ENCODE measurements around the gene JOSD2.

JOSD2 gene

DNA sequence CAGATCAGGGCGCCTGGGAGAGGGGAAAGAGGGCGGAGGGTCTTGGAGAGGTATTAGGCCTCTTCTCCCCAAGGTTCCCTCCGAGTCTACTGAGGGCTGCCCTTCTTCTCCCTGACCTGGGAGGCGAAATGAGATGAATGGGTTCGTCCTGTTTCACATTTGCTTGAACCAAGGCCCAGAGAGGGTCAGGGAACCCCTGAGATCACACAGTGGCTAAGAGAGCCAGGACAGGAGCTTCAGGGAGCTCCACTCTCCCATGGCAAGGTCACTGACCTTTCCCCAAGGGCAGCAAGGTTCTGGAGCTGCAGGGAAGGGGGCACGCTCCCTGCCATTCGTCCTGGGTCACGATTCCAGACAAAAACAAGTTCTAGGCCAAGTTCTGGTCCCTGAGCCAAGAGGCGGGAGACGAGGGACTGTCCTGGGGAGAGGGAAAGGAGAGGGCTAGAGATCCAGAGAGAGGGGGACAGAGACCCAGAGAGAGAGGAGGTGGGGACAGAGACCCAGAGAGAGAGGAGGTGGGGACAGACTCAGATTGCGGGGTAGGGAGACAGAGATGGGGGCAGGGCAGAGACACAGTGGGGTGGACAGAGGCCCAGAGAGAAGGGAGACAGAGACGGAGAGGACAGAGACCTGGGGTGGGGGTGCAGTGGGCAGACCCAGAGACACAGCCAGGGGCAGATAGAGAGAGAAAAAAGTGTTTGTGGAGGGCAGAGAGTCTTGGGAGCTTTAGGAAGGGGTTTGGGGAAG, 2.2 kb upstream of the JOSD2 start:
- DNase-seq, result no peak

DNA sequence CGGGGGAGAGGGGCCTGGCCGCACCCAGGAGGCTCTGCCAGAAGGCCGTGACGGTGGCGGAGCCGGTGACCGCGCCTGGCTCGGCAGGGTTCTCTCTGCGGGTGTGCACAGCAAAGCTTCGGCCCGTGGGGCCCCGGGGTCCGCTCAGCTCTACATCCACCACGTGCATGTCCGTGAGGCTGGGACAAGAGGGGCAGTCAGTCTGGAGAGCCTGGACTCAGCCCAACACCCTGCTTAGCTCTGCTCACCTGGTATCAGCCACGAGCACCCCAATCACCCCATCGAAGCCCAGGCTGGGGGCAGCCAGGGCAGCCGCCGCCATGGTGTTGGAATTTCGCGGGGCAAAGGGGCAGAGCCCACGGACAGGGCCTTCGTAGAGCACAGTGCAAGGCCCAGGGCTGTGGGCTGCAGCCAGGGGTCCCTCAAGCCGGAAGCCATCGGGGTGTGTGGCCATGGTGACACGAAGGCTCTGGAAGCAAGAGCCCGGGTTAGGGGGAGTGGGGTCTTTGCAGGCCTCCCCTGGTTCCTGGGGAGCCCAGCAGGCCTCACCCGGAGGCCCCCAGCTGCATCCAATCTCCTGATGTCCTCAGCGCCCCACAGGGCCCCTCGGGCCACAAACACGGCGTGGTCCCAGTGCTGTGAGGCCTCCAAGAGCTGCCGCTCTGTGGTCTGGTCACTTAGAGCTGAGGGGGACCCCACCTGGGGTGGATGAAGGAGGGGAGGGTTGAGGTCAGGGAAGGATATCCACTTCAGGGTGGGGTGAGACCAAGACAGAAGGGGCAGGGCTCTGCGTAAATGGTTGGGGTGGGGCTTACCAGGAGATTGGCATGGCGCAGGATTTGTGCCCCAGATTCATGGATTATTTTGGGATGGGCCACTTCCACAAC, 1.4 kb upstream of the JOSD2 start:
- DNase-seq, result no peak

DNA sequence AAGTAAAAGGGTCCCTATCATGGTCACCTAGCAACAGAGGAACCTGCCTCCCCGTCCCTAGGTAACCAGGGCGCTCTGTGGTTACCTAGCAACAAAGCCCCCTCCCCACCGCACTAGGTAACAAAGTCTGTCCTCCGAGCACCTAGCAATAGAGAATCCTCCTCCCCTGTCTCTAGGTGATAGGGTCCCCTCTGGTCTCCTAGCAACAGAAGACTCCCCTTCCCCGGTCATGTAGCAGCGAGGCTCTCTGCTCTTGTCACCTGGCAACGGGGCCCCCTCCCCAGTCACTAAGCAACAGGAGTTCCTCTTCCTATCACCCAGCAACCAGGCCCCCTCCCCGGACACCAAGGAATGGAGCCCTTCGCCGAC, 307 bp downstream of the JOSD2 start:
- DNase-seq, result no peak

GRCh38 chr19:50510121-50510670, 795 bp downstream of the JOSD2 start:
- DNase-seq, result no peak

- DNase-seq, result no peak
These were observed 1.6 kb downstream of the JOSD2 start for GRCh38 chr19:50509366-50509765.

- no peak for DNase-seq
These were observed 2.2 kb downstream of the JOSD2 start for GRCh38 chr19:50508843-50509190.

GRCh38 chr19:50507376-50507775, 3.6 kb downstream of the JOSD2 start:
- DNase-seq, result no peak

DNA sequence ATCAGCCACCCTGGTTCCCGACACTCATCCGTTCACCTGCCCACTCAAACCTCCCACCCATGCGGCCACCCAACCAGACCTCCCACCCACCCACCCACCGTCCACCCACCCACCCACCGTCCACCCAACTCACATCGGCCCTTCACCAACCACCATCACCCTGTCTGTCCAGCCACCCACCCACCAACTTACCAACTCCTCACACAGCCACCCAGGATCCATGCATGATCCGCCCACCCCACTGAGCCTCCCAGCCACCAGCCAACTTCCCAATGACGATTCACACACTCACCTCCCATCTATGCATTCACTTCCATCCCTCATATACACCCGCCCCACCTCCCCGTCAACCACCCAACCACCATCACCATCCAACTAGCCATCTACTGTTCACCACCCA, 4.3 kb downstream of the JOSD2 start:
- no peak for DNase-seq

DNA sequence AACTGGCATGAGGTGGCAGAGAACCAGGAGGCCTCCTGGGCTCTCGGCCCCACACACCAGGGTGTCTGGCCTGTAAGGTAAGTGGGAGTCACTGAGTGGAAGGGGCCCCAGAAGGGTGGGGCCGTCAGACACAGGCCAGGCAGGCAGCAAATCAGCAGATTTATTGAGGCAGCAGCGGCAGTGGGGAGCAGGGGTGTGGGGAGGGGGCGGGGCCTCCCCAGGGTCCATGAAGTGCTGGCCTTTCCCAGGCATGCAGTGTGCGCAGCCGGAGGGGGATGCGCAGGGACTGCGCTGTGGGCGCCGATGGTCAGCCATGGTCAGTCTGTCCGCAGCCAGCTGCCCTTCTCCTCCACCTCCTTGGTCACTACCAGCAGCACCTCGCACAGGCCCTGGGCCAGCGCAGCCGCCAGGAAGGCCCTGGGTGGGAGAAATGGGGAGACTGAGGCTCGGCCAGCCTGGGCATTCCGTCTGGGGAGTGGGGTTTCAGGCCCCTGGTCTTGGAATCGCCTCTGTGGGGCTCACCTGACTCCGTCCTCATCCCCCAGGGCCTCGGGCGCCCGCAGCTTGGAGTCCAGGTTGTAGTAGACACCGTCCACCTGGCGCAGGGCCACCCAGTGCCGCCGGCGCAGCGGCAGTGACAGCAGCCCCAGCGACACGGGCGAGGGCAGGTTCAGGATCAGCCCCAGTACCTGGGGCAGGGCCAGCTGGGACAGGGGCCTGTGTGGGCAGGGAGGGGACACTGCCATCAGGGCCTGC, 5.0 kb downstream of the JOSD2 start:
- DNase-seq, result no peak

DNA sequence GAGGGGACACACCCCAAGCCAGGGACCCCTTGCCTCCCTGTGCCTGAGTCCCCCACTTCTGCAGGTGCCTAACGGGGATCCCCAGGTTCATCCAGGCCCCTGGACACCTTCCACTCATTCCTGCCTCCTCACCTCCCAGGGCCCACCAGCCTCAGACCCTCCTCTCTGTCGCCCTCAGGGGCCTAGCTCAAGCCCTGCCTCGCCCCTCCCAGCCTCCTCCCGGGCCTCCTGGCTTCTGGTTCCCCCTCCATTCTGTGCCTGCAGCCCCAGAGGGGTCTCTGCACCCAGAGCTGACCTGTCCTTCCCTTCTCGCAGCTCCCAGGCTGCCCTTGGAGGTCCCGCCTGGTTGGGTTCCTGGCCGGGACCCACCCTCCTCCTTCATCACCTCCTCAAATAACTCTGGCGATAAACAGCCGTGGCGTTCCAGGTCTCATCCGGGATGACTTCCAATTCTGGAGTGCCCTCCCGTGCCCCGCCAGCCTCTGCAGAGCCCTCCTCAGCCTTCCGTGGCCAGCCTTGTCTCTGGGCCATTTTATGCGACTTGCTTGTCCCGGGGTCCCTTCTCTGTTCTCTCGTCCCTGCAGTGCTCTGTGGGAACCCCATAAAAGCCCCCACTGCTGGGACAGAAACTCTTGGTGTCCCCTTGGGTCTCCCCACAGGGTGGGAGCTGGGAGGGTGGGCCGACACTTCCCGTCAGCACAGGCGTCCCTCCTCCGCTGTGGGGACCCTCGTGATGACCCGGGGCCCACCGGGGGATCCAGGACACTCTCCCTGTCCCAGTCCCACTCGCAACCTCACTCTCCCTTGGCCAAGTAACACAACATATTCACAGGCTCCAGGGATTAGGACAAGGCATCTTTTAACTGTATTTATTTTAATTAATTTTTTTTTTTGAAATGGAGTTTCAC, 9.2 kb downstream of the JOSD2 start:
- no peak for DNase-seq

DNA sequence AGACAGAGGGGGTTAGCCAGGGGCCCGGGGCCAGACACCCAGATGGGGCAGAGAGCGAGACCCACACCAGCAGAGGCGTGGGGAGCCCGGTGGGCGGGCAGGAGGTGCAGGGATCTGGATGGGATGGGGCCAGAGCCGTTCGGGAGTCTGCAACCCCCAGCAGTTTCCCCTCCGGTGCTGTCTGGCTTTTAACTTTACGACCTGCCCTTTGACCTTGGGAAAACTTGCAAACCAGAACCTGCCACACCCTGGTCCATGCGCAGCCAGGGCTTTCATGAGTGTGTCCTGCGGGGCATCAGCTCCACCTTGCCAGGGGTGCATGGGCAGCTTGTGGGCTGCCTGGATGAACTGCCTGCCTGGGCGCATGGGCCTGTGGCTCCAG, 9.8 kb downstream of the JOSD2 start:
- DNase-seq, result no peak

DNA sequence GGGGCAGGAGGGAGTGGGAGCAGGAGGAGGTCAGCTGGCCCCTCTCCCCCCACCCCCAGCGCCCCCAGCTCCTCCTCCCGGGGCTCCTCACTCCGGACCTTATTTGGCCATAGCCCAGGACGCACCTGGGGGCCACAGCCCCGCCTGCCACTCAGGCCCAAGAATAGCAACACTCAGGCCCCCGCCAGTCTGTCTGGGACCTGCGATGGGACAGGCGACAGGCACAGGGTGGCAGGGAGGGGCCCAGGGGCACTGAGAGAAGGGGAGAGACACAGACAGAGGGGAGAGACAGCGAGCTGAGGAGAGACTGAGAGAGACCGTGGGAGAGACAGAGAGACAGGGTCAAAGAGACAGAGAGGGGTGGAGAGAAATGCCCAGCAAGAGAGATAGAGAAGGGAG, 10.2 kb downstream of the JOSD2 start:
- DNase-seq, result no peak

GRCh38 chr19:50500060-50500752, 10.8 kb downstream of the JOSD2 start:
- DNase-seq, result no peak

DNA sequence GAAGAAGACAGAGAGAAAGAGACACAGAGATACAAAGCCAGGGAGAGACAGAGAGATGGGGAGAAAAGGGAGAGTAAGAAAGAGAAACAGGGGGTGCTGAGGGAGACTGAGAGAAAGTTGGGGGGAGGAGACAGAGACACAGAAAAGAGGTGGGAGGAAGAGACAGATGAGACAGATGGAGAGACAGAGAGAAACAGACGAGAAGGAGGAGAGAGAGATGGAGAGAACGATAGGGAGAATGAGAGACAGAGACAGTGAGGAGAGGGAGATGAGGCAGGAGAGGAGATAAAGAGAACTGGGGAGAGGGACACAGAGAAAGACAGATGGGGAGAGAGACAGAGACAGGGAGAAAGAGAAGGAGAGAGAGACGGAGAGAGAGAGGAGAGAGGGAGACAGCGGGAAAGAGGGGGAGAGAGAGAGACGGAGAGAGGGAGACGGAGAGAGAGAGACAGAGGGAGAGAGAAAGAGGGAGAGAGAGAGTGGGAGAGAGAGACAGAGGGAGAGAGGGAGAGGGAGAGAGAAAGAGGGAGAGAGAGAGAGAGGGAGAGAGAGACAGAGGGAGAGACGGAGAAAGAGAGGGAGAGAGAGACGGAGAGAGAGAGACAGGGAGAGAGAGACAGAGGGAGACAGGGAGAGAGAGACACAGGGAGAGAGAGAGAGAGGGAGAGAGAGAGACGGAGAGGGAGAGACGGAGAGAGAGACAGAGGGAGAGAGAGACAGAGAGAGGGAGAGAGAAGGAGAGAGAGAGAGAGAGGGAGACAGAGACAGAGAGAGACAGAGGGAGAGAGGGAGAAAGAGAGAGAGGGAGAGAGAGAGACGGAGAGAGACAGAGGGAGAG, 12.6 kb downstream of the JOSD2 start:
- no peak for DNase-seq

DNA sequence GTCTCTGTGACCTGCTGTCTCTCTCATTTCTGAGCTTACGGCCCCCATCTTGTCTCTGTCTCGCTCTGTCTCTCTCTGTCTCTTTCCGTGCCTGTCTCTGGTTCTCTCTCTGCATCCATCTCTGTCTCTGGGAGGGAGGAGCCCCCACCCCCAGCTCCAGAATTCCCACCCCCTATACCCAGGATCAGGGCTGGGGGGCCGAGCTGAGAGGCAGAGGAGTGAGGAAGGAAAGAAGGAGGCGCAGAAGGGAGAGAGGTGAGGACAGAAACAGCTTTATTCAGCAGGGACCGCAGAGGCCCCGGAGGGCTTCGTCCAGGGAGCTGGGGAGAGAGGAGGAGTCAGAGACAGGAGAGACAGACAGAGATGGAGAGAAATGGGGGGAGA, 14.0 kb downstream of the JOSD2 start:
- DNase-seq, result no peak

DNA sequence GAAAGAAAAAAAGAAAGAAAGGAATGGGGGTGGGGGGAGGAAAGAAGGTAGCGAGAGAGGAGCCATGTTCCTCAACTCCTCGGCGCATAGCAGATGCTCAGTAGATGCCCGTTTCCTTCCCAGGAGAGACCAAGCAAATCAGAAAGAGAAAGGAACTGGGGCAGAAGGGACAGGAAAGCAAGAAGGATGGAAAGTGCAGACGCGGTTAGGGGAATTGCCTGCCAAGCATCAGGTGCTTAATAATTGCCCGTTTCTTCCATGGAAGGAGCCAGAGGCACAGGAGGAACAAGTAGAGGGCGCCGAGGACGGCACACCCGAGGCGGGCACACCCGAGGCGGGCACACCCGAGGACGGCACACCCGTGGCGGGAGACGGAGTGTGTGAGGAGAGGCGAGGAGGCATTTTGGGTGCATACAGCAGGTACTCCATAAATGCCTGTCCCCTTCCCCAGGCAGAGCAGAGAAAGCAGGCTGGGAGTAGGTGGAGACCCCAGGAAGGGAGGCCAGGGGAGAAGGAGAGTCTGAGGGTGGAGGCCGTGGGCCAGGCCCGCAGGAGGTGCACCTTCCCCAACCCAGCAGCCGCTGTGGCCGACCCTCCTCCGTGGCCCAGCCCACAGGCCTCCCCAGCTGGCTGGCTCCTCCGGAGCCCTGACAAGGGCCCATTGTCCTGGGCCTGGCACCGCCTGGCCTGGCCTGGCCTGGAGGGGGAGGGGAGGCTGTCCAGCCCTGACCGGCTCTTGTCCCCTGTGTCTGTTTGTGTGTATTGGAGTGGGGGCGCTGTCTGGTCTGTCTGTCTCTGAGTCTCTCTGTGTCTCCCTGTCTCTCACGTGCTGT, 14.6 kb downstream of the JOSD2 start:
- no peak for DNase-seq

- DNase-seq, result no peak
These were observed 15.9 kb downstream of the JOSD2 start for GRCh38 chr19:50495020-50495531.

GRCh38 chr19:50494186-50495019, 16.6 kb downstream of the JOSD2 start:
- DNase-seq, result no peak

- no peak for DNase-seq
These were observed 17.8 kb downstream of the JOSD2 start for GRCh38 chr19:50493171-50493570.

Measured in amniotic stem cell (primary cell).